ENCODE data around the gene VWA3A.
"Not testable (repeated sequence)": the region's sequence is repeated elsewhere in the genome, so short reads cannot be mapped to it uniquely, and the experiment has no call there.

The VWA3A gene

GRCh38 chr16:22089910-22090309, 2.4 kb upstream of the VWA3A start:
- DNase-seq (ENCODE audit: low spot score): no peak

GRCh38 chr16:22091721-22092120, 620 bp upstream of the VWA3A start:
- DNase-seq (ENCODE audit: low spot score): no peak

- no peak for DNase-seq (ENCODE audit: low spot score)
These were observed 990 bp downstream of the VWA3A start for GRCh38 chr16:22093331-22093730.

- DNase-seq (ENCODE audit: low spot score): no peak
These were observed 1.7 kb downstream of the VWA3A start for GRCh38 chr16:22093996-22094395.

- peak; percentile 54 for DNase-seq (ENCODE audit: low spot score)
These were observed 6.3 kb downstream of the VWA3A start for GRCh38 chr16:22098405-22099255.

- DNase-seq (ENCODE audit: low spot score): no peak
These were observed 7.1 kb downstream of the VWA3A start for GRCh38 chr16:22099256-22099975.

GRCh38 chr16:22103441-22103840, 11.1 kb downstream of the VWA3A start:
- no peak for DNase-seq (ENCODE audit: low spot score)

- DNase-seq (ENCODE audit: low spot score): no peak
These were observed 17.0 kb downstream of the VWA3A start for GRCh38 chr16:22109258-22109898.

GRCh38 chr16:22111629-22112028, 19.3 kb downstream of the VWA3A start:
- DNase-seq (ENCODE audit: low spot score): not testable (repeated sequence)

- no peak for DNase-seq (ENCODE audit: low spot score)
These were observed 23.9 kb downstream of the VWA3A start for GRCh38 chr16:22116095-22116700.

- DNase-seq (ENCODE audit: low spot score): no peak
These were observed 25.3 kb downstream of the VWA3A start for GRCh38 chr16:22117609-22118008.

- DNase-seq (ENCODE audit: low spot score): no peak
These were observed 28.1 kb downstream of the VWA3A start for GRCh38 chr16:22120440-22120839.

- no peak for DNase-seq (ENCODE audit: low spot score)
These were observed 29.9 kb downstream of the VWA3A start for GRCh38 chr16:22122239-22122638.

- DNase-seq (ENCODE audit: low spot score): no peak
These were observed 30.8 kb downstream of the VWA3A start for GRCh38 chr16:22123146-22123545.

- no peak for DNase-seq (ENCODE audit: low spot score)
These were observed 31.6 kb downstream of the VWA3A start for GRCh38 chr16:22123759-22124490.

GRCh38 chr16:22124583-22125284, 32.4 kb downstream of the VWA3A start:
- no peak for DNase-seq (ENCODE audit: low spot score)

GRCh38 chr16:22126037-22126558, 33.8 kb downstream of the VWA3A start:
- no peak for DNase-seq (ENCODE audit: low spot score)

GRCh38 chr16:22128537-22128936, 36.2 kb downstream of the VWA3A start:
- not testable (repeated sequence) for DNase-seq (ENCODE audit: low spot score)

- no peak for DNase-seq (ENCODE audit: low spot score)
These were observed 38.2 kb downstream of the VWA3A start for GRCh38 chr16:22130528-22130927.

- no peak for DNase-seq (ENCODE audit: low spot score)
These were observed 40.5 kb downstream of the VWA3A start for GRCh38 chr16:22132801-22133200.

- DNase-seq (ENCODE audit: low spot score): no peak
These were observed 46.1 kb downstream of the VWA3A start for GRCh38 chr16:22138482-22138881.

Measured in activated CD4-positive, alpha-beta T cell treated with anti-CD3 and anti-CD28 coated beads, Interleukin-2, Interleukin-4, amounts not matched to agents 100 ng/mL and 50 ng/mL, durations not matched to agents 16 hours and 8 hours (primary cell).